ENCODE data around the gene LRPAP1.
A peak's percentile ranks its signal among the peaks of the same experiment; 100 is the strongest.

The LRPAP1 gene

GRCh38 chr4:3481783-3482393 lies 50.3 kb downstream of the LRPAP1 start:
- no peak for TF ChIP-seq CTCF (conservative IDR thresholded peaks at IDR 0.05)
- no peak overlapping the region for H3K27ac ChIP-seq

- no peak overlapping the region for H3K27ac ChIP-seq
- TF ChIP-seq CTCF (conservative IDR thresholded peaks at IDR 0.05): no peak
These were observed 51.1 kb downstream of the LRPAP1 start for GRCh38 chr4:3481113-3481531.

DNA sequence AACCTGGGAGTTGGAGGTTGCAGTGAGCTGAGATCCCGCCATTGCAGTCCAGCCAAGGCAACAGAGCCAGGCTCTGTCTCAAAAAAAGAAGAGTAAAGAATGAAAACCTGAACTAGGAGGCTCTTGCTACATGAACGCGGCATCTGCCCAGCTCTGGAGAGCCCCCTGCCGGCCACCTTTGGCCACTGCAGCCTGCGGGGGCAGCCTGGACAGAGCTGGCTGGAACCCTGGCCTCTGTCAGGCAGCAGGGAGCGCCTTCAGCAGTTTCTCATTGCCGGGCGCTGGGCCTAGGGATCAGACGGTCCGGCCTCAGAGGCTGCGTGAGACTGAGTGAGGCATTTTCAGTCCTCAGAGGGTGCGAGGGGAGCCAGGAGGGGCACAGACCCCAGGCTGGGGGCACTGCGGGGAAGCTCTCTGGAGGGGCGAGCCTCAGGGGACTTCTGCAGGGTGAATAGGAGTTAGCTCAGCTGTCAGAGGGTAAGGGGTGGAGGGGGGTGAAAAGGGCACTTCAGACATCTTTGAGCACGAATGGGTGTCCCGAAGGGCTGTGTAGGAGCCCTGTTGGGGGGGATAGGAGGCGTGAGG lies 51.6 kb downstream of the LRPAP1 start:
- H3K27ac ChIP-seq: no peak overlapping the region
- TF ChIP-seq CTCF (conservative IDR thresholded peaks at IDR 0.05): peak; percentile 98

DNA sequence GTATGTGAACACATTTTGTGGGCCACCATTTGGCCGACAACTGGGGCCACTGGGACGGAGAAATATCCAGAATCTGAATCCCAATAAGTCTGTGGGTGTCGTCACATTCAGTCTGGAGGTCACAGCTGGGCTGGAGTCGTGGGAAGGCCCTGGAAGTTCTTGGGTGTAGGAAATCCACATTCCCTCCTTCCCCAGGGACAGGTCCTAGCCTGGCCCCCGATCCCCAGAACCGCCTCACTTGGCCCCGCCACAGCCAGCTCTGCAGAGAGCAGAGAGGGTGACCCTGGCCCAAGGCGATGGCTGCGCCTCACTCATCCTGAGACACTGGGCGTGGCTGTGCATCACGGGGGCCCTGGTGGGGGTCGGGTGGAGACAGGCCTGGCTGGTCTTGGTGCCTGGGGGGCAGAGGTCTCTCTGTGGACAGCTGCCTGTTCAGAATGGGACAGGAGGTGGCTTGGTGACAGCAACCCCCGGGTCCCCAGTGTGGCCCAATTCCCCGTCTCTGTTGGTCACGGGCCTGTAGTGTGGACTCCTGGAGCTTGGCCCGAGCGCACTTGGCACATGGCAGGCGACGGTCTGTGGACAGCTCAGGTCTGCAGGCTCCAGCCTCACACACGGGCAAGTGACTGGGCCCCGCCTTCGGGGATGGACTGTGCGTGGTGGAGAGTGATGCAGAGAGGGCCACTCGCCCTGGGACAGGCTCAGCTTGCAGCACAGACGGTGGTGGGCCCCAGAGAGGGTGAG lies 52.7 kb downstream of the LRPAP1 start:
- no peak overlapping the region for H3K27ac ChIP-seq
- no peak for TF ChIP-seq CTCF (conservative IDR thresholded peaks at IDR 0.05)

DNA sequence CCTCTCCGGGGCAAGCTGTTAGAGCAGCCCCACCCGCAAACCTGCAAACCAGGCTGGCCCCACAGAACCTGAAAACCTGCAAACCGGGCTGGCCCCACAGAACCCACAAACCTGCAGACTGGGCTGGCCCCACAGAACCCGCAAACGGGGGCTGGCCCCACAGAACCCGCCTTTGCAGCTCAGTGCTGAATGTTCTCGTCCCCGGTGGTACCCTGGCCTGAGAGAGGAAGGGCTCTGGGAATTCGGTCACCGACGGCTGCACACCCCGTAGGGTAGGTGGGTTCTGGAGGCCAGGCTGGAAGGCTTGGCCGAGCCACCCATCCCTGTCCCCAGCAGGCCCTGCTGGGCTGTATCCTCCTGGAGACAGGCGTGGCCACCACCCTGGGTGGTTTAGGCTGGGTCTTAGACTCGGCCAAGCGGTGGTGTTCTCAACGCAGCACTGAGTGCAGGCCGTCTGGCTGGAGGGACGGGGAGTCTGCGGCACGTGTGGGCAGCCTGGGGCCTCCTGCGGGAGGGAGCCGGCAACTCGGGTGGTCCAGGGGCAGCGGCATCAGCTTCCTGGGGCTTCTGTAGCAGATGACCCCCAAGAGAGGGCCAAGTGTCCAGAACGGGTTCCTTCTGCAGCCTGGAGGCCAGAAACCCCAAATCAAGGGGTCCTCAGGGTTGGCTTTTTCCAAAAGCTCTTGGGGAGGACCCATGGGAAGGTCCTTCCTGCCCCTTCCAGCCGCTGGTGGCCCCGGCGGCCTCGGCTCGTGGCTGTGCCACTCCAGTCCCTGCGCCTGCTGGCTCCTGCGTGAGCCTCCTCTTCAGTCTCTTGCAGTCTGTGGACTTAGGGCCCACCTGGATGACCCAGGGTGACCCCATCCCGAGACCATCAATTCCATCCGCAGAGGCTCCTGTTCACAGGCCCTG lies 53.5 kb downstream of the LRPAP1 start:
- H3K27ac ChIP-seq: no peak overlapping the region
- TF ChIP-seq CTCF (conservative IDR thresholded peaks at IDR 0.05): no peak

DNA sequence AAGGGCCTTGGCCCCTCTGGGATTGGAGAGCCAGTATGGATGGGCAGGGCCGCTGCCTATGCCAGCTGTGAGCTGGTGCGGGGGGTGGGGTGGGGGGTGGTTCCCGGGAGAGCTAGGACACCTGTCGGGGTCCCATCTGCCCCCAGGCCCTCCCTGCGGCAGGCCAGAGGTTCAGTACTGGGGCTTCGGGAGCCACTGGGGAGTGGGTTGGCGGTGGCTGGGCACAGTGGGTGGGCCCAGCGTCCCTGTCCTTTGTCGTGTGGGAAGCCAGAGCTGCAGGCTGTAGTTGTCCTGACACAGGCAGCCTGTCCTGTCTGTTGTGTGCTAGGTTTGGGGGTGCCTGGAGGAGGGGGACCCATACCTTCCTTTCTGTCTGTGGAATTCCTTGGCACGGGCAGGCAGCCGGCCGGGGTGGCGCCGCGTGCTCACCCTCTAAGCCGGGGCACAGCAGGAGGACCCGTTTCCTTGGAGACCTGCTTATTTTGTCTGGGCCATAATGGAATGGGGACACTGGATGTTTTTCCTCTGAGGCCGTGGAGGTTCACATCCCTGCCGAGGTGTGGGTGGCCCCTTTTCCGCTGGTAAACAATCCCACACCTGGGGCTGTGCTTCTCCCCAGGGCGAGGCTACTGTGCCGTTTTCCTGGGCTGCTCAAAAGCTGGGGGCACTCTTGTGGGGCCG lies 54.3 kb downstream of the LRPAP1 start:
- H3K27ac ChIP-seq: no peak overlapping the region
- no peak for TF ChIP-seq CTCF (conservative IDR thresholded peaks at IDR 0.05)

Measured in VCaP (cell line).